Fibroblast of skin of scalp (primary cell): ENCODE results near the gene WDR45B.
"Not testable (repeated sequence)": the region's sequence is repeated elsewhere in the genome, so short reads cannot be mapped to it uniquely, and the experiment has no call there.

Experiments
- DNase-seq: peaks from one replicate; pipeline ENCODE4 v3.0.0-alpha.2; 2013

Gene WDR45B

DNA sequence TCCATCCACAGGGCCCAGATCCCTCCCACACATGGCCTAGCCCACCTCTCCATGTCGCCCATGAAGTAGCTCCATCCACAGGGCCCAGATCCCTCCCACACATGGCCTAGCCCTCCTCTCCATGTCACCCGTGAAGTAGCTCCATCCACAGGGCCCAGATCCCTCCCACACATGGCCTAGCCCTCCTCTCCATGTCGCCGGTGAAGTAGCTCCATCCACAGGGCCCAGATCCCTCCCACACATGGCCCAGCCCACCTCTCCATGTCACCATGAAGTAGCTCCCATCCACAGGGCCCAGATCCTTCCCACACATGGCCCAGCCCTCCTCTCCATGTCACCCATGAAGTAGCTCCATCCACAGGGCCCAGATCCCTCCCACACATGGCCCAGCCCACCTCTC lies 68.3 kb downstream of the WDR45B start:
- DNase-seq, result not testable (repeated sequence)

- DNase-seq, result no peak
Measured at GRCh38 chr17:82577300-82577699, 70.9 kb downstream of the WDR45B start.

GRCh38 chr17:82575581-82576221 lies 72.5 kb downstream of the WDR45B start:
- DNase-seq, result not testable (repeated sequence)

DNA sequence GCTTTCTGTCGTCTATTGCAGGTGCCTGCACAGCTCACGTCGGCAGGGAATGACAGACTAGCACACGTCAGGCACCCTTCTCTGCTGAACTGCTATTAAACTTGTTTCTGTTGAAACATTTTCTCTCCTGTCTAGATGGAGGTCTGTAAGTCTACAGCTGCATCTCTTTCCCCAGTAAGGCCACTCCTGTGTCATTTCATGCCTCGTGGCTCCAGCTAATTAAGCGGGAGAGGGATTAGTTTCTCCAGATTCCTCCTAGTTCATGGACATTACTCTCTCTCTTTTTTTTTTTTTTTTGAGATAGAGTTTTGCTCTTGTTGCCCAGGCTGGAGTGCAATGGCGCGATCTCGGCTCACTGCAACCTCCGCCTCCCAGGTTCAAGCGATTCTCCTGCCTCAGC lies 74.2 kb downstream of the WDR45B start:
- no peak for DNase-seq

GRCh38 chr17:82571855-82572254 lies 76.4 kb downstream of the WDR45B start:
- no peak for DNase-seq

DNA sequence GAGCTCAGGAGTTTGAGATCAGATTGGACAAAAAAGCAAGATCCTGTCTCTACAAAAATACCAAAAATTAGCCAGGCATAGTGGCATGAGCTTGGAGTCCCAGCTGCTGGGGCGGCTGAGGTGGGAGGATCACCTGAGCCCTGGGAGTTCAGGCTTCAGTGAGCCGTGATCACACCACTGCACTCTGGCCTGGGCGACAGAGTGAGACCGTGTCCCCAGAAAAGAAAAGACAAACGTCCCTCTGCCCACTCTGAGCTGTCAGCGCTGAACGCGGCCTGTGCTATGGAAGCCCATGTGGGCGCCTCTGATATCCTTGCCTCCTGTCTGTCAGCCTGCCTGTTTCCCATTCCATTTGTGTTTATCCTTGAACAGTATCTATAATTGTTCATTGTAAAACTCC lies 78.0 kb downstream of the WDR45B start:
- no peak for DNase-seq

GRCh38 chr17:82569621-82570020 lies 78.6 kb downstream of the WDR45B start:
- no peak for DNase-seq

DNA sequence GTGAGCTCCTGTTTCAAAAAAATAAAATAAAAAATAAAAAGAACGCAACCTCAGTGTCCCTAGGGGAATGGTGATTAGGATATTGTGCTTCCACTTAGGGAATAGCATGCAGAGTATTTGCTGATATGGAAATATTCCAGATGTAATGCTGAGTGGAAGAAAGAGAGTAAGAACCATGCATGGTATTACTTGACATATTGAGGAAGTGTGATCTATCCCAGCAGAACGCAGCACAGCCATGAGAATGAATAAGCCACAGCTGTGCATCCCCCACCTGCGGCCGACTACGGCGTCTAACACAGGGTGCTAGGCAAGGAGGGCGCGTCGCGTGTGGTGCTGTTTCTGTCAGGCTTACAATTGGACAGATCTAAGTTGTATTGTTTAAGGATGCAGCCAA lies 79.2 kb downstream of the WDR45B start:
- DNase-seq, result peak; percentile 77

DNA sequence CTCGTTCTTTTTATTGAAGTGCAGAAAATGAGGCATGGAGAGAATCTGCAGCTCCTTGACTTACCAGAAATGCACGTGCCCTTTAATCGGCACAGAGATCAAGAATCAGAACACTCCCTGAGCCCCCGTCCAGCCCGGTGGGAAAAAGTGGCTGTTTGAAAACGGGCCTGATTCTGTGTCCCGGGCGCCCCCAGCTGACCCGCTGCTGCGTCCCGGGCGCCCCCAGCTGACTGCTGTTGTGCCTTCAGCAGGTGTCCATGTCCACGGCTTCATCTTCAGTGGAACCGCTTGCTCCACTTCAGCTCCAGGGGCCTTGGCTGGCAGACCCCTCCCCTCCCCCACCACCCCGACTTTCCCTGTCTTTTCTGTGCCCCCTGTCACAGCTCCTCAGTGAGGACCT lies 81.0 kb downstream of the WDR45B start:
- no peak for DNase-seq

DNA sequence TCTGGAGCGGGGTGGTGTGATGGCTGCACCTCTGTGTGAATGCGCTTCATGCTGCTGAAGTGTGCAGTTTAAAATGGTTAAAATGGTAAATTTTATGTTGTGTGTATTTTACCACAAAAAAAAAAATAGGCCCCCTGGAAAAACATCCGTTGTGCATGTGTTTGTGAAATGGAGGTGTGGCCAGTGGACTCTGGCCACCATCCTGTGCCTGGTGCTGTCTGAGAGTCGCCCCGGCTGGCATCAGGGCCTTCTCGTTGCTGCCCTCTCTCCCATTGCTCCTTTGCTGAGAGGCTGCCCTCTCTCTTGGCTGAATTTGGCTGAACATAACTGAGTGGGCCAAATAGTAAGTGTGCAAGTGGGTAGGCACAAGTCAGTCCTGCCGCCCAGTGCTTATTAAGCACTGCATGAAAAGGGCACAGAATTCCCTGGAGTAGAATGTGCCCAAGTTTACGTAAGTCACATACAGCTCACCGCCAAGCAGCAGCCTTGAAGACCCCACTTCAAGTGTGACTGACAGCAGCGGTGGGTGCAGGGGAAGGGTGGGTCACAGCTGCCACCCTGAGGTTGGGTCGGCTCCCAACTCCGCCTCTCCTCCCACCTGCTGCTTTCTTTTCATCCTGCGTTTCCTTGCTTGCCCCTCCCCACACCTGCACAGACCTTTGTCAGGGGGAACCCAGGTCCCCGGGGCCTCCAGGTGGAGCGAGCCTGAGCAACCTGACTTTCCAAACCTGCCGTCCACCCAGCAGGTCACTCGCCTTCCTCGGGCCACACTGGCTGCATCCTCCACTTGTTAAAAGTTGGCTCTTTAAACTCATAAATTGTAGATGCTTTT lies 81.9 kb downstream of the WDR45B start:
- DNase-seq, result no peak

- DNase-seq, result no peak
Measured at GRCh38 chr17:82565551-82565950, 82.7 kb downstream of the WDR45B start.
